ENCODE measurements around the gene PLGRKT. TPM values are rescaled to one million over a fixed set of nuclear protein-coding genes. Genes with fewer than 3 reads are reported as not detected.

PLGRKT gene
- total RNA-seq, 2 donors from 2014 or later: 55.9 to 56.2 TPM

- peak; percentile 46 for TF ChIP-seq CTCF (IDR thresholded peaks at IDR 0.05)
- H3K4me1 ChIP-seq: no peaks in the 10 kb centered on the region
- H3K36me3 ChIP-seq: no peaks in the 10 kb centered on the region
- no peaks in the 10 kb centered on the region for H3K27me3 ChIP-seq
- H3K9me3 ChIP-seq: no peaks in the 10 kb centered on the region
- intact Hi-C loops (cut with DNase I): loop anchor here (10.0 kb wide), 1 partner anchor 688 kb away; no protein-coding TSS in a partner anchor
- peak; percentile 43 for DNase-seq
- H3K9ac ChIP-seq (ENCODE audit: low read depth in 2 of 2, low read length in 2 of 2): no peak overlapping the region
- no peak overlapping the region for H3K27ac ChIP-seq
- H3K4me3 ChIP-seq: no peak overlapping the region
Observed at GRCh38 chr9:5442400-5443011, 4.8 kb upstream of the PLGRKT start.

- Histone ChIP-seq H3K4me3 (no peak overlapping the region), H3K9ac (ENCODE audit: low read depth in 2 of 2, low read length in 2 of 2) (no peak overlapping the region), H3K36me3 (no peaks in the 10 kb centered on the region), H3K27me3 (no peaks in the 10 kb centered on the region), H3K4me1 (no peaks in the 10 kb centered on the region), H3K27ac (no peak overlapping the region), H3K9me3 (no peaks in the 10 kb centered on the region)
- no peak for TF ChIP-seq CTCF (IDR thresholded peaks at IDR 0.05)
- intact Hi-C loops (cut with DNase I): loop anchor here (10.0 kb wide), 1 partner anchor 686 kb away; no protein-coding TSS in a partner anchor
- no peak for DNase-seq
Observed at GRCh38 chr9:5441043-5441442, 3.3 kb upstream of the PLGRKT start.

- DNase-seq: no peak
- no peak overlapping the region for H3K4me3 ChIP-seq
- intact Hi-C loops (cut with DNase I): loop anchor here (10.0 kb wide), 1 partner anchor 686 kb away; no protein-coding TSS in a partner anchor
- H3K27ac ChIP-seq: no peak overlapping the region
- no peaks in the 10 kb centered on the region for H3K4me1 ChIP-seq
- no peak for TF ChIP-seq CTCF (IDR thresholded peaks at IDR 0.05)
- no peaks in the 10 kb centered on the region for H3K9me3 ChIP-seq
- no peaks in the 10 kb centered on the region for H3K27me3 ChIP-seq
- H3K36me3 ChIP-seq: no peaks in the 10 kb centered on the region
- H3K9ac ChIP-seq (ENCODE audit: low read depth in 2 of 2, low read length in 2 of 2): no peak overlapping the region
Observed at GRCh38 chr9:5440426-5440825, 2.7 kb upstream of the PLGRKT start.

- TF ChIP-seq CTCF (IDR thresholded peaks at IDR 0.05): no peak
- Histone ChIP-seq H3K9ac (ENCODE audit: low read depth in 2 of 2, low read length in 2 of 2) (peak overlapping the region; percentile 64 to 97), H3K4me1 (no peaks in the 10 kb centered on the region), H3K9me3 (no peaks in the 10 kb centered on the region), H3K27me3 (no peaks in the 10 kb centered on the region), H3K4me3 (peak overlapping the region; percentile 60), H3K27ac (peak overlapping the region; percentile 98), H3K36me3 (no peaks in the 10 kb centered on the region)
- intact Hi-C loops (cut with DNase I): no loop called here
- DNase-seq: peak; percentile 44
Observed at GRCh38 chr9:5438301-5439162, 807 bp upstream of the PLGRKT start.

DNA sequence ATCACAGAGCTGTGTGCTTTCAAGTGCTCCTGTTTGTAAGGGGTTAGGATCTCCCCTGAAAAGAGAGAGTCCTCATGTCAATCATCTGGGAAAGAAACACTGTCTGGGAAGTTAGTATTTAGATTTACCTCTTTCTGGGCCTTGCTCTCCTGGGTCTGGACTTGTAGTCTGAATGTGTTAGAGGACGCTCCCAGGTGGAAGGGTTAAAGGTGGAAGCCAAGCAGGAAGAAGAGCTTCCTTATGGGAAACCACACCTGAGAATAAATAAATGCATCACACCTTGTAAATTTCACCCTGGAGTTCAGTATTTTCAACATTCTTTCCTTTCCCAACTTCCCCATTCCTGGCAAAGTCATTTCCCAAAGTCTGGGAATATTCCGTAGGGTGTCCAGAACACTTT, 1.3 kb downstream of the PLGRKT start:
- peak; percentile 53 for DNase-seq
- Histone ChIP-seq H3K4me1 (no peaks in the 10 kb centered on the region), H3K36me3 (no peaks in the 10 kb centered on the region), H3K27ac (peak overlapping the region; percentile 98), H3K9ac (ENCODE audit: low read depth in 2 of 2, low read length in 2 of 2) (peak overlapping the region in 1 of 2 donors; percentile 97), H3K9me3 (no peaks in the 10 kb centered on the region), H3K4me3 (peak overlapping the region; percentile 60), H3K27me3 (no peaks in the 10 kb centered on the region)
- TF ChIP-seq CTCF (IDR thresholded peaks at IDR 0.05): no peak
- intact Hi-C loops (cut with DNase I): no loop called here

Data from colonic mucosa (tissue), 4 donors.